DOHH2 (cell line): Measurements from ENCODE around the gene EBF3.

Experiments
- H3F3A ChIP-seq: fragments of 200-600 bp; sonication (generic), shearing (Covaris generic); 2 replicates; pipeline ENCODE4 v1.6.0; 2016; ENCODE audit warnings: antibody characterized with exemption, mild to moderate bottlenecking; ENCODE audit not compliant: control insufficient read depth, insufficient read depth
- H3K27ac ChIP-seq: fragments of 200-600 bp; sonication (generic); 2 replicates; pipeline ENCODE4 v1.5.1; 2014; ENCODE audit warnings: low read depth, mild to moderate bottlenecking, low read length, moderate library complexity
- H3K27me3 ChIP-seq: fragments of 200-600 bp; sonication (generic); 2 replicates; pipeline ENCODE4 v1.6.1; 2014; ENCODE audit warnings: mild to moderate bottlenecking, low read length, mixed read lengths; ENCODE audit not compliant: control insufficient read depth
- H3K36me3 ChIP-seq: fragments of 200-600 bp; sonication (generic); 2 replicates; pipeline ENCODE4 v1.6.1; 2014; ENCODE audit warnings: mild to moderate bottlenecking, low read length, moderate library complexity, mixed read lengths; ENCODE audit not compliant: control insufficient read depth
- H3K4me1 ChIP-seq: fragments of 200-600 bp; sonication (generic); 2 replicates; pipeline ENCODE4 v1.6.1; 2014; ENCODE audit warnings: mild to moderate bottlenecking, low read length, mixed read lengths; ENCODE audit not compliant: control insufficient read depth
- H3K4me2 ChIP-seq: fragments of 200-600 bp; sonication (generic); 2 replicates; pipeline ENCODE4 v1.6.0; 2014; ENCODE audit warnings: mild to moderate bottlenecking, low read length, moderate library complexity
- H3K4me3 ChIP-seq: fragments of 200-600 bp; sonication (generic); 2 replicates; pipeline ENCODE4 v1.5.1; 2014; ENCODE audit warnings: mild to moderate bottlenecking, low read length, mixed read lengths
- H3K79me2 ChIP-seq: fragments of 200-600 bp; sonication (generic); 2 replicates; pipeline ENCODE4 v1.6.1; 2014; ENCODE audit warnings: mild to moderate bottlenecking, low read length, mixed read lengths; ENCODE audit not compliant: control insufficient read depth
- H3K9me2 ChIP-seq: fragments of 200-600 bp; sonication (generic); replicated peaks from 2 replicates; pipeline ENCODE4 v1.6.1; 2014; ENCODE audit warnings: mild to moderate bottlenecking, low read length, mixed read lengths; ENCODE audit not compliant: control insufficient read depth
- H3K9me3 ChIP-seq: fragments of 200-600 bp; sonication (generic); 2 replicates; pipeline ENCODE4 v1.6.1; 2014; ENCODE audit warnings: antibody characterized with exemption, low read length, mixed read lengths; ENCODE audit not compliant: control insufficient read depth, insufficient read depth
- H4K20me1 ChIP-seq: fragments of 200-600 bp; sonication (generic); 2 replicates; pipeline ENCODE4 v1.6.0; 2014; ENCODE audit warnings: low read depth, mild to moderate bottlenecking, antibody characterized with exemption, low read length, moderate library complexity; ENCODE audit not compliant: control insufficient read depth, insufficient read depth
- EZH2phosphoT487 ChIP-seq: fragments of 200-600 bp; sonication (generic); IDR thresholded peaks from 2 replicates; pipeline ENCODE4 v1.6.1; 2017; ENCODE audit warnings: borderline replicate concordance, mild to moderate bottlenecking, antibody characterized with exemption, low read length, moderate library complexity, mixed read lengths
- TF ChIP-seq, protein P1 (sequence below): fragments of 200-600 bp; sonication (generic); IDR thresholded peaks from one replicate; pipeline ENCODE4 v1.5.1; 2014; ENCODE audit warnings: antibody characterized with exemption, mild to moderate bottlenecking, low read depth, low read length; ENCODE audit not compliant: poor library complexity, severe bottlenecking

EBF3 gene

DNA sequence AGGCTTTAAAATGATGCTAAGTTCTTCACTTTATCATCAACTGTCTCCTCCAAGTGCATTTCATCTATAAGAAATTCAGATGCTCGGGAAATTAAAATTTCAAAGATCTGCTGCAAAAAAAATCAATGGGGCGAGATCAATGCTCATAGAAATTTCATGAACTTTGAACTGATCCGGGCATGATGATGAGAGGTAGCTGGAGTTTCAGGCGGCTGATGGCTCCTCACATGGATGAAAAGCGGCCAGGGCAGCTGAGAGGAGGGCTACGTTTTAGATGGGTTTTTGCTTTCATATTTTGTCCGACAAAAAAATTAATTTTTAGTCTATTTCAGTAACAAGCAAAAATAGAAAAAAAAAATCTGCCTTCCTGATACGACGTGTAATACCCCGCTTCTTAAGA is 109.9 kb downstream of the EBF3 start:
- no peaks in the 10 kb centered on the region for H3K27me3 ChIP-seq
- H3K27ac ChIP-seq = no peak overlapping the region
- no peaks in the 10 kb centered on the region for H3F3A ChIP-seq
- TF ChIP-seq, protein P1, sequence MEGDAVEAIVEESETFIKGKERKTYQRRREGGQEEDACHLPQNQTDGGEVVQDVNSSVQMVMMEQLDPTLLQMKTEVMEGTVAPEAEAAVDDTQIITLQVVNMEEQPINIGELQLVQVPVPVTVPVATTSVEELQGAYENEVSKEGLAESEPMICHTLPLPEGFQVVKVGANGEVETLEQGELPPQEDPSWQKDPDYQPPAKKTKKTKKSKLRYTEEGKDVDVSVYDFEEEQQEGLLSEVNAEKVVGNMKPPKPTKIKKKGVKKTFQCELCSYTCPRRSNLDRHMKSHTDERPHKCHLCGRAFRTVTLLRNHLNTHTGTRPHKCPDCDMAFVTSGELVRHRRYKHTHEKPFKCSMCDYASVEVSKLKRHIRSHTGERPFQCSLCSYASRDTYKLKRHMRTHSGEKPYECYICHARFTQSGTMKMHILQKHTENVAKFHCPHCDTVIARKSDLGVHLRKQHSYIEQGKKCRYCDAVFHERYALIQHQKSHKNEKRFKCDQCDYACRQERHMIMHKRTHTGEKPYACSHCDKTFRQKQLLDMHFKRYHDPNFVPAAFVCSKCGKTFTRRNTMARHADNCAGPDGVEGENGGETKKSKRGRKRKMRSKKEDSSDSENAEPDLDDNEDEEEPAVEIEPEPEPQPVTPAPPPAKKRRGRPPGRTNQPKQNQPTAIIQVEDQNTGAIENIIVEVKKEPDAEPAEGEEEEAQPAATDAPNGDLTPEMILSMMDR = no peak
- no peak for TF ChIP-seq EZH2phosphoT487
- H3K4me1 ChIP-seq = no peaks in the 10 kb centered on the region
- no peaks in the 10 kb centered on the region for H3K9me3 ChIP-seq
- H3K36me3 ChIP-seq = no peaks in the 10 kb centered on the region
- no peaks in the 10 kb centered on the region for H3K79me2 ChIP-seq
- no peaks in the 10 kb centered on the region for H3K9me2 ChIP-seq
- no peak overlapping the region for H3K4me2 ChIP-seq
- no peaks in the 10 kb centered on the region for H4K20me1 ChIP-seq
- H3K4me3 ChIP-seq = no peak overlapping the region

DNA sequence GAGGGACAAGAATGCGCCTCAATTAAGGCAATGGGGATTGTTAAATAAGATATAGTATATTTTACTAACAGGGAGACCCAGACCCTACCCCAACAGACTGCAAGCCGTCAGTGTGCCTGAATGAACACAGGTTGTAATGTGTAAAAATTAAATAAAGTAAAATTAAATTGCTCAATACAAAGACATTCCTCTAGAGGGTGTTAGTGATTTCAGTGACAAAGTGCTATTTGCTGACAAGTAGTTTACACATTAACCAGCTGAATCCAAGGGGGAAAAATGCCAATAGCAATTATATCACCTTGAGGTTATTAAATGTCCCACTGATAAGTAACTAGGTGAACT is 110.5 kb downstream of the EBF3 start:
- Histone ChIP-seq H4K20me1 (no peaks in the 10 kb centered on the region), H3K9me3 (no peaks in the 10 kb centered on the region), H3K9me2 (no peaks in the 10 kb centered on the region), H3K36me3 (no peaks in the 10 kb centered on the region), H3K27me3 (no peaks in the 10 kb centered on the region), H3K4me3 (no peak overlapping the region), H3K4me1 (no peaks in the 10 kb centered on the region), H3K4me2 (no peak overlapping the region), H3F3A (no peaks in the 10 kb centered on the region), H3K79me2 (no peaks in the 10 kb centered on the region), H3K27ac (no peak overlapping the region)
- TF ChIP-seq EZH2phosphoT487 = no peak
- TF ChIP-seq, protein P1 = peak; percentile 38

GRCh38 chr10:129852829-129853561 is 111.1 kb downstream of the EBF3 start:
- no peaks in the 10 kb centered on the region for H3K4me1 ChIP-seq
- H3K27ac ChIP-seq = no peak overlapping the region
- H3K36me3 ChIP-seq = no peaks in the 10 kb centered on the region
- H3K4me3 ChIP-seq = no peak overlapping the region
- TF ChIP-seq, protein P1 = no peak
- no peak for TF ChIP-seq EZH2phosphoT487
- no peak overlapping the region for H3K4me2 ChIP-seq
- no peaks in the 10 kb centered on the region for H3K27me3 ChIP-seq
- H3K79me2 ChIP-seq = no peaks in the 10 kb centered on the region
- H3K9me2 ChIP-seq = no peaks in the 10 kb centered on the region
- H4K20me1 ChIP-seq = no peaks in the 10 kb centered on the region
- no peaks in the 10 kb centered on the region for H3K9me3 ChIP-seq
- no peaks in the 10 kb centered on the region for H3F3A ChIP-seq
